GM19395 (cell line): Measurements from ENCODE around the gene HES6.

Experiments
- ATAC-seq: cut with Tn5 transposase; IDR thresholded peaks from one replicate; pipeline ENCODE4 v1.9.1; 2021; ENCODE audit warnings: mild to moderate bottlenecking, moderate library complexity; ENCODE audit not compliant: unreplicated experiment

The HES6 gene

GRCh38 chr2:238237431-238238135 lies 2.3 kb downstream of the HES6 start:
- no peak for ATAC-seq

- no peak for ATAC-seq
Observed at GRCh38 chr2:238236571-238236970, 3.3 kb downstream of the HES6 start.

GRCh38 chr2:238235856-238236255 lies 4.0 kb downstream of the HES6 start:
- no peak for ATAC-seq

- ATAC-seq, result no peak
Observed at GRCh38 chr2:238235331-238235732, 4.5 kb downstream of the HES6 start.

GRCh38 chr2:238233625-238234024 lies 6.2 kb downstream of the HES6 start:
- no peak for ATAC-seq

- no peak for ATAC-seq
Observed at GRCh38 chr2:238231809-238232208, 8.0 kb downstream of the HES6 start.

GRCh38 chr2:238231251-238231793 lies 8.5 kb downstream of the HES6 start:
- ATAC-seq, result peak; percentile 79

- ATAC-seq, result no peak
Observed at GRCh38 chr2:238230699-238231098, 9.1 kb downstream of the HES6 start.

- no peak for ATAC-seq
Observed at GRCh38 chr2:238228700-238229099, 11.1 kb downstream of the HES6 start.

GRCh38 chr2:238227587-238228032 lies 12.2 kb downstream of the HES6 start:
- ATAC-seq, result no peak

GRCh38 chr2:238226698-238227586 lies 12.9 kb downstream of the HES6 start:
- ATAC-seq, result no peak

- no peak for ATAC-seq
Observed at GRCh38 chr2:238225911-238226697, 13.7 kb downstream of the HES6 start.

GRCh38 chr2:238225121-238225520 lies 14.7 kb downstream of the HES6 start:
- ATAC-seq, result no peak

- ATAC-seq, result no peak
Observed at GRCh38 chr2:238224356-238225035, 15.3 kb downstream of the HES6 start.

GRCh38 chr2:238220892-238221521 lies 18.8 kb downstream of the HES6 start:
- ATAC-seq, result no peak

- ATAC-seq, result no peak
Observed at GRCh38 chr2:238220274-238220891, 19.5 kb downstream of the HES6 start.

GRCh38 chr2:238216651-238217184 lies 23.1 kb downstream of the HES6 start:
- no peak for ATAC-seq

- ATAC-seq, result no peak
Observed at GRCh38 chr2:238207006-238207405, 32.8 kb downstream of the HES6 start.

GRCh38 chr2:238203973-238204683 lies 35.7 kb downstream of the HES6 start:
- ATAC-seq, result peak; percentile 22
